ENCODE measurements around the gene NIP7.

The NIP7 gene

GRCh38 chr16:69329369-69330285 is 9.9 kb upstream of the NIP7 start:
- TF ChIP-seq CTCF (IDR thresholded peaks at IDR 0.05; ENCODE audit: low read depth, low read length): no peak
- H3K4me3 ChIP-seq (ENCODE audit: low read depth, low read length): peak overlapping the region; percentile 73

- TF ChIP-seq CTCF (IDR thresholded peaks at IDR 0.05; ENCODE audit: low read depth, low read length): no peak
- peak within 1 kb of the TSS; percentile 73 for H3K4me3 ChIP-seq (ENCODE audit: low read depth, low read length)
These were observed 9.1 kb upstream of the NIP7 start, which contains the start of gene PDF for GRCh38 chr16:69330286-69331109. TSS of gene PDF (minus strand) at chr16:69330588. CDS start at chr16:69330570, 18 bp downstream.

GRCh38 chr16:69334696-69335095 is 4.9 kb upstream of the NIP7 start:
- no peak for TF ChIP-seq CTCF (IDR thresholded peaks at IDR 0.05; ENCODE audit: low read depth, low read length)
- H3K4me3 ChIP-seq (ENCODE audit: low read depth, low read length): no peak overlapping the region

- TF ChIP-seq CTCF (IDR thresholded peaks at IDR 0.05; ENCODE audit: low read depth, low read length): no peak
- H3K4me3 ChIP-seq (ENCODE audit: low read depth, low read length): peak overlapping the region; percentile 99
These were observed 849 bp upstream of the NIP7 start for GRCh38 chr16:69338557-69339288.

- no peak for TF ChIP-seq CTCF (IDR thresholded peaks at IDR 0.05; ENCODE audit: low read depth, low read length)
- peak overlapping the region; percentile 99 for H3K4me3 ChIP-seq (ENCODE audit: low read depth, low read length)
These were observed 598 bp downstream of the NIP7 start for GRCh38 chr16:69340095-69340644.

GRCh38 chr16:69344171-69344570 is 4.6 kb downstream of the NIP7 start:
- TF ChIP-seq CTCF (IDR thresholded peaks at IDR 0.05; ENCODE audit: low read depth, low read length): no peak
- no peak overlapping the region for H3K4me3 ChIP-seq (ENCODE audit: low read depth, low read length)
